ENCODE data around the gene ATP10B.

ATP10B gene

DNA sequence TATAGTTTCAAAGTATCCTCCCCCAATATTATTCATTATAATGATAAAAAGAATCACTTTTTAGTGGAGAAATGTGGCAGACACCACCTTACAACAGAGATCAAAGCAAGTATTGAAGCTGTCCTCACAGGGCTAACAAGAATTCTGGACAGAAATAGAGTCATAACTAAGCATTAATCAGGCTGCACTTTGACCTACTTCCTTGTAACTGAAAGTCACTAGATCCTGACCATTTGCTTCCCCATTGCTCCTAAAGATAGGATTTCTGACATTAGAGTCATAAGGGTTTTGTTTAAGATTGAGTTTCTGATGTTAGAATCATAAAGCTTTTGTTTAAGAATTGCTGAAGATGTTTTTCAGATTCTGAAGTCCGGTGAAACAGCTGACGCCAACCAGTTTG, 159.7 kb downstream of the ATP10B start:
- no peak for DNase-seq (ENCODE audit: low spot score)

DNA sequence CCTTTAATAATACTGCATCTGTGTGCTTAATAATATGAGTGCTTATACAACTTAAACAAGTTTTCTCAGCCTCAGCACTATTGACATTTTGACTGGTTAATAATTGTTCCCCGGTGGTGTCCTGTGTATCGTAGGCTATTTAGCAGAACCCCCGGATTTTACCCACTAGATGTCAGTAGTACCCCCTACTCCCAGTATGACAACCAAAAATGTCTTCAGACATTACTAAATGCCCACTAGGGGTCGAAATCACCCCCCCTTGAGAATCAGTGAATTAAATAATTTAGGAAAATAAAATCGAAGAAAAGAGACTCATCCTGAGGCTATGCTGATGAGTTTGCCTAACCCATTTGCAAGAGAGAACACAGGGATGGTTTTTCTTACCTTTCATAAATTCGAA, 166.3 kb downstream of the ATP10B start:
- DNase-seq (ENCODE audit: low spot score), result peak; percentile 50

DNA sequence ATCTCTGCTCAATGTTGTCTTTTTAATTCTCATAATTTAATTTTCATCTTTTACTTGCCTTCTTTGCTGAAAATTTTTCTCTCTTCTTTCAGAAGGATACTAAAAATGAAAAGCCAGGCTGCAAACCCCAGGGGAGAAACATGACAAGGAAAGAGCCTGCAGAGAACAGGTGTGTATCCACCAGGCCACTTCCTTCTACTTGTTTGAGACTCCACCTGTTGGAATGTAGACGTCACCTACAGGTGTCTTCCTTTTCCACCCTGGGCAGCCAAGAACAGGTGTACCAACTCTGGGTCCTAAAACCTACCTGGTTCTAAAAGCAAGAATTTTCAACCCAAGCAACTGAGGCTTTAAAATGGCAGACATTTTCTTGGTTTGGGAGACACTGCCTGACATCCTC, 166.8 kb downstream of the ATP10B start:
- no peak for DNase-seq (ENCODE audit: low spot score)

DNA sequence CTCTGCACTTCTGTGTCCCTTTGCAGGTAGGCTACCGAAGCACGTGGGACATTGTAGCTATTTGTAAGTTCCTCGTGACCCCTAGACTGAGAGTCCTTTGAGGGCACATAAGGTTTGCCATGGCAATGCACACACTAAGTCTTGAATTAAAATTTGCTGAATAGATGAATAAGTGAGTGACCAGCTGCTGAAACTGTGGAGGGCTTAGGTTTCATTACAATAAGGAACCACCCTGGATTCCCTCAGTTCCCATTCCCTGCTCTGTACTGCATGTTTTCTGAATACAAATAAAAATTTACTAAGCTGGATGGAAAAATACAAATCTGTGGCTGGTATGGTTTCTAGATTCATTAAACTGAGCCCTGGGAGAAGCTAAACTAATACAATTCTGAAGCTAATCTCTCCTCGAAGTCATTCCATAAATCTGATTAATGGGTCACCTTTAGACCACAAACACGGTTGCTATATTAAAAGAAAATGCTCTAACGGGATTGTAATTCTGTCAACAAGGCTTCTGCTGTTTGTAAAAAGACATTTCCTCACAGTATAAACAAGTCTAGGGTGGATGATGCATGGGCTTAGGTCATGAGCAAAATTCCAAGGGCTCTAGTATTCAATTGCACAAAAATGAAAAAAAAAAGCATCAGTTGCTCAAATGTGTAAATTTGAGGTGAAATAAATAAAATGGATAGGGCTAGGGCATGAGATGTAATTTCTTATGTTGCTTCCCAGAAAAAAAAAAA, 172.3 kb downstream of the ATP10B start:
- DNase-seq (ENCODE audit: low spot score), result no peak

DNA sequence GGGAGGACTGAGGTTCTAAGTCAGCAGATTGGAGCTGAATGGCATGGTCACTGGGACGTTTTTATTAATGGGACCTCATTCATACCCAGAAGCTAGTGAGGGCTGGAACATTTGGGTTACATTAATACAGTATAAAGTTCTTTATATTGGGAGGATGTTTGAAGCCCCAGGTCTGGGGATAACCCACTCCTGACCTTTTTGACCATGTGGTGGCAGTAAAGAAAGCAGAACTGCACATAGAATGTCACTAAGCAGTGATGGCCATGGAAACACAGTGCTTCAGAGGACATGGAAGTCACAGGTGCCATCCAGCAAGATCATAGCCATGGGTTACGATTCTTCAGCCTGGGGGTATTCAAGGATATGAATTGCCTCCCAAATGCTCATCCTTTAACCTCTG, 176.0 kb downstream of the ATP10B start:
- no peak for DNase-seq (ENCODE audit: low spot score)

DNA sequence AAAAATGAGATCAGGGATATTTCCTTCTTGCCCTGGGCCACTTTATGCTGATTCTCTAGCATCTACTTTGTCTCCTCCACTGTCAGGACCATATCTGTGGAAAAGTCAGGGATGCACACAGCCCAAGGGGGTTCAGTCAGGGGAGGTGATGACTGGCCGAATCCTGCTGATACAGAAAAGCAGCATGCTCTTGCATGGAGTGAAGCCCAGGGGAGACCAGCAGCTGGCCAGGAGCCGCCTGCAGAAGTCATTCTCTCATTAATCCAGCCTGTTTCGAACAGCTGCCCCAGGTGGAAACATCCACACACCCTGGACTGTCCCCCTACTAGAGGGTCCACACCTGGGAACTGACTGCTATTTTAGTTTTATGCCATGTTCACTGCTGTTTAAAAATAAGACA, 177.1 kb downstream of the ATP10B start:
- DNase-seq (ENCODE audit: low spot score), result no peak

DNA sequence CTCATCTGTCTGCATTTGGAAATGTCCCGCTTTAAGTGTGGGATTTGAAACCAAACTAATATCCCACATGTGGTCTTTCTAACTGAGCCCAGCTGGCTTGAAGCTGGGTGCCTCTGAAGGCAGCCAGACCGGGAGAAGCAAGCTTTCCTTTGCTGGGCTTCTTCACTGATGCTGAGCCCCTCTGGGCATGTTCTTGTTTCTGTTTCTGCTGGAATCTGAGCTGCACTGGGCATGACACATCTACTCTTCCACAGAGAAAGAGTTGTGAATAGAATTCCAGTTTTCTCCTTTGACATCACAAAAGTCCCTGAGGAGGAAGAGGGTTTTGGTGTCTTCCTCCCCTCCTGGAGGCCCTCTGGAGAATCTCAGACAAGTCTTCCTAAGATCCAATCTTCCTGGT, 179.5 kb downstream of the ATP10B start:
- no peak for DNase-seq (ENCODE audit: low spot score)

DNA sequence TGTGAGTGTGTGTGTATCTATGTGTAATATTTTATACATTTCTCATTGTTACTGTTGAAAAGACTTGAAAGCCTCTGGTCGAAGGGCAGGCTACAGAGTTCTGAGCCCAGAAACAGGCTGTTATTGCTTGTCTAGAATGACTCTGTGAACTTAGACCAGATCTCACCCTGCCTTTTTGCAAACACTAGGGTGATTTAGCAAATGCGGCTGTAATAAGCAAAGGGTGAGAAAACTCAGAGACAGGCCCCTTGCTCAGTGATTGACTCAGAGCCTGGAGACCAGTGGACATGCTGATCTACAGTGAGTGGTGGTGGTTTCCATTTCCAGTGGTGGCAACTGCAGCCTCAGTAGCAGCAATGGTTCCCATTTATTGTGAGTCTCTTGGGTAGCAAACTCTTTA, 183.7 kb downstream of the ATP10B start:
- DNase-seq (ENCODE audit: low spot score), result no peak

DNA sequence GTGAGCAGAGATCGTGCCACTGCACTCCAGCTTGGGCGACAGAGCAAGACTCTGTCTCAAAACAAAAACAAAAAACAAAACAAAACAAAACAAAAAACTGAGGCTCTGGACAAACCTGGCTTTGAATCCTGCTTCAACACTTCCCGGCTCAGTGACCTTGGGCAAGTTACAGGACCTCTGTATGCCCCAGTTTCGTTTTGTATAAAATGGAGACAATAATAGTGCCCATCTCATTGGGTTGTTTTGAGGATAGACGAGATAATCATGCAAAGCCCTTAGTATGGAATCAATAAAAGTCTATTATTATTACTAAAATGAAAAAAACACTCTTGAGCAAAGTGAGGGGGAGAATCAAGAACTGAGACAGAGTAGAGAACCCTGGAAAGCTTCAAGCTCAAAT, 184.9 kb downstream of the ATP10B start:
- no peak for DNase-seq (ENCODE audit: low spot score)

DNA sequence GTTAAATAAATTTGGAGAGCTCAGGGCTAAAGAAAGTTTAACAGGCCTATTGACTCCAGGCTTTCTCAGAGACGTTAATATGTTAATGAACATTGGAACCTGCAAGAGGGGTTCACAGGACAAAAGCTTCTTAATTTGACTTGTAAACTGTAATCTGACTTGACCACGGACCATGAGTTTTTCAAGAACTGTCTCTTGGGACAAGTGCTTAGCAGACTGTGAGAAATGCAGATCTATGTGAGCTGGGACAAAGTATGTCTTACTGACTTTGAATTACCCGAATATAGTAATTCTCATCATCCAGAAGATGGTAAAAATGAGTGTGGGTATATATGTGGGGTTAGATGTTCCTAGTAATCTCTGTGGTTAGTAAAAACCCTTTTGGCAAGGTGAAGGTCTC, 186.6 kb downstream of the ATP10B start:
- DNase-seq (ENCODE audit: low spot score), result no peak

DNA sequence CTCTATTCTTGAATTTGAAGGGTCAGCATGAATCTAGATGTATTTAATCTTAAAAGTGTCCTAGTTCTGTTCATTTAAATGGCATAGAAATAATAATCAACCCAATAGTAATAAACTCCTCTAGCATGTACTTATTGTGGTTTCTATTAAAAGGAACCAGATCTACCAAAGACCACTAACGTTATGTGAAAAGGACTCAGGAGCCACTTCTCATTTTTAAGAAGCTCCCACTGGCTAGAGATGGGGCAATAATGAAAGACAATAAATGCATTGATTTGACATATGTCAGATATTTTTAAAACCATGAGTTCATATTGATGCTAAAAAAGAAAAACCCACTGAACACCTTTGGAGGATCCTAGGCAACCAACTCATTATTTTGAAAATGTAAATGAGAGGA, 191.9 kb downstream of the ATP10B start:
- DNase-seq (ENCODE audit: low spot score), result no peak

DNA sequence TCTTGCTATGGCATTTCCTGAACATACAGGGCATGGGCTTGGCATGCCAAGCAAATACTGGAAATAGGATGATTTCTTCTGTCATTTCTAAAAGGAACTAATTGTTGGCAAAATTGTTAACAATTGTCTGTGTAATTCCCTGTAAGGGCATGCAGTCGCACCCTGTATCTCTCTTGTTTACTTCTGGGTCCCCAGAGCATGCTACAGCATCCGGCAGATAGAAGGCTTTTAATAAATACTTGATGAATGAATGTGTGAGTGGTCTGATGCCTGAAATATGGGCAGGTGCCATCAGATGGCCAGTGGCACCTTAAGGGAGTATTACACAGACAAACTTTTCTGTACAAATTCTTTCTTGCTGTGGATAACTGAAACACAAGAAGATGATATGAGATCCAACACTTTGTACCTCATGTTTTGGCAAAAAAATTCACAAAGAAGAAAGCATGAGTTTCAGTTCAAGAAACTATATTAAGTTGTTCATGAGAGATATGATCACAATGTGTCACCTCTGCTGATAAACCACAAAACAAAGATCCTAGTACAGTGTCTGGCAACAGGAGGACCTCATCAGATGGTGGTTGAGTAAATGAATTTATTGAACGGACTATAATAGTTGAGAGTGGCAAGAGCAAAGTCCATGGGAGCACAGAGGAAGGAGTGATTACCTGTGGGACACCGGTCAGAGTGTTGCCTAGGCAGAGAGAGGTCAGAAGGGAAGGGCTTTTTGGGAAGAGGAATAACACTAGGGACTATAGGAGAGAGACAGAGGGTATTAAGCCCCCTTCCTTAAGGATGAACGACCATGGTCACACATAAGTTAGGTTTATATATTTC, 194.2 kb downstream of the ATP10B start:
- DNase-seq (ENCODE audit: low spot score), result no peak

DNA sequence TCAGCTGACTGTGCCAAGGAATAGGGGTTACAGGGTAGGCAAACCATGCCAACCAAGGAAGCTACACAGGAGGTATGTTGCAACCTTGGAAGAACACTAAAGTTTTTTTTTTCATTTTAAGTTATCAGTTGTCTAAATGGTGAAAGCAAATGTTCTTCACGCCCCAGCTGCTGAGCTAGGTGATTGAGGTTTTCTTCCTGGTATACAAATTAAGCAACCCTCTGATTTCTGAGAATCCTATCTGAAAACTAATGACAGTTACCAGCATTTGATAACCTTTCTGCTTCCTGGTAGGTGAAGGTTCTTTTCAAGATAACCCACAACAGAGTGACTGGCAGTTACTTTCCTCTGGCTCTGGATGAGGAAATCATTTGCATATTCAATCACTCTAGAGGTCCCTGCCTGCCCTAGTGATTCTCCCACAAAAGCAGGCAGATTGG, 194.9 kb downstream of the ATP10B start:
- DNase-seq (ENCODE audit: low spot score), result no peak

DNA sequence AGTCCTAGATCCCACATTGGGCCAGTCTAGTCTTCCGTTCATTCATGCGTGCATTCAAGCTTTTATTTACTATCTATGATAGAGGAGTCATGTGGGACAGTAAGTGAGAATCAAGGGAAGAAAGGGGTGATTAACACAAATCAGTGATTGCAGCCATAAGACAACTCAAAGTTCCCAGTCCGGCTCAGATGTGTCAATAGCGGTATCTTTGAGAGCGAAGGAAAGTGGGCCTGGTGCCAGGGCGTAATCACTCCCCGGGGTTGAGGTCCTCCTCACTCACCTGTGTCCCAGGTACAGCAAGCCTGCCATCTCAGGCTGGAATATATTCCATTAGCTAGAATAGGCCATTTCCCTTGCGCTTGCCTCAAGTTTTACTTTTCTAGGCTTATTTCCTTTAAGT, 196.3 kb downstream of the ATP10B start:
- no peak for DNase-seq (ENCODE audit: low spot score)

DNA sequence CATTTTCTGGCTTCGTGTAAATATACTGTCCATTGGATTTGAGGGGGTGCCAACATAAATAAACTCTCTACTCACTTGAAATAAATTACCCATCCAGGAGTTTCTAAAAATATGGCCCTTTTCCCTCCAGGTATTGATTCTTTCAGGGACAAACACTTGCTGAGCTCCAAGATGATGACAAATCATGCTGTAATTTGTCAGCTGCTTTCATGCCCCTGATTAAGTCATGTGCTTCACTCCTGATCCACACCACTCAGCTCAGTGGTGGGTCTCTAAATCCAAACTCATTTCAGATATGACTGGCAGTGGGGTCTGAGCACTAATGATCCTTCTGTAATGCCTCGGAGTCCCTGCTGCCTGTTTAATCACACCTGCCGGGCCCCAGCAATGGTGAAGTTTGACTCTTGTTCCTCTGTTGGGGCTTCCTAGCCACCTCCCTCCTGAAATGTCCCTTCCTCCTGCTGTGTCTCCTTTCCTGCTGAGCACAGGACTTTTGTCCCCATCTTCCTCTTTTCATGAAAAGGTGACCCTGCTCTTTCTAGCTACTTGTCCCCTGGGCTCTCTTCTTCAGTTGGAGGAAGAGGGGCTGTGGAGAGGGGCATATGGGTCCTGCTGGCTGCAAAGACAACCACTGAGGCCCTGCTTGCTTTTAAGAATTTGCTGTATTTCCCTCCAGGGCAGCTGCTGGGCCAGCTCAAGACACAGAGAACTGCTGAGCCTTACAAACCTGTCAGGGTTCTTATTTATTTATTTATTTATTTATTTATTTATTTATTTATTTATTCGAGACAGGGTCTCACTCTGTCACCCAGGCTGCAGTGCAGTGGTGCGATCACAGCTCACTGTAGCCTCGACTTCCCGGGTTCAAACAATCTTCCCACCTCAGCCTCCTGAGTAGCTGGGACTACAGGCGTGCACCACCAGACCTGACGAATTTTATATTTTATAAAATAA, 200.0 kb downstream of the ATP10B start:
- no peak for DNase-seq (ENCODE audit: low spot score)

DNA sequence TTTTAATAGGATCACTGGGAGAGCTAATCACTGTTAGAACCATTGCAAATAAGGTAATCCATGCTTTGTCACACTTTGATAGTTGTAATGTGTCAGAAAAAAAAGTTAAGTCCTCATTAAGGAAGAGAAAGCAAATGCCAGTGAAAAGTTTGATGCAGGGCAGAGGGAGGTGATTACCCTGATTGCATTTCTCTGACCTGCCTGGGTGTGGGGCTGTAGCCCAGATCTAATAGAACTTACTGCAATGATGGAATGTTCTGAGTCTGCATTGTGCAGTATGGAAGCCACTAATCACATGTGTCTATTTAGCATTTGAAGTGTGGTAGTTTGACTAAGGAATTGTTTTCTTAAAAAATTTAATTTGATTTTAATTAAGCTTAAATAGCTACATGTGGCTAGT, 202.7 kb downstream of the ATP10B start:
- DNase-seq (ENCODE audit: low spot score), result no peak

DNA sequence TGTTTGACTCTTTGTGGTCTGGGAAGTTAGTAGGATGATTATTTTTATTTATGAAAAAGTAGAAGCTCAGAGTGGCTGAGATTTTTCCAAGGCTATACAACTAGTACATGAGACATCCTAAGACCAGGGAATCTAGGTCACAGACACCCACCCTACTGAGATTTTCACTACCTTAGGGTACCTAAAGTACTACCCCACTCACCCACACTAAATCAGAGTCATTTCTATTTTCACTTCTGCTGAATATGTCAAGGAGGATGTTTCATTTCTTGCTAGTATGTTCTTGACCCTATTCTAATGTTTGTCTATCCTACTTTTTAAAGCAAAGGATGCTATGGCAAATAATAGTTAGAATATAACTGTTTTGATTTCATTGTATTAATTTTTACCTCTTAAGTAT, 206.0 kb downstream of the ATP10B start:
- no peak for DNase-seq (ENCODE audit: low spot score)

DNA sequence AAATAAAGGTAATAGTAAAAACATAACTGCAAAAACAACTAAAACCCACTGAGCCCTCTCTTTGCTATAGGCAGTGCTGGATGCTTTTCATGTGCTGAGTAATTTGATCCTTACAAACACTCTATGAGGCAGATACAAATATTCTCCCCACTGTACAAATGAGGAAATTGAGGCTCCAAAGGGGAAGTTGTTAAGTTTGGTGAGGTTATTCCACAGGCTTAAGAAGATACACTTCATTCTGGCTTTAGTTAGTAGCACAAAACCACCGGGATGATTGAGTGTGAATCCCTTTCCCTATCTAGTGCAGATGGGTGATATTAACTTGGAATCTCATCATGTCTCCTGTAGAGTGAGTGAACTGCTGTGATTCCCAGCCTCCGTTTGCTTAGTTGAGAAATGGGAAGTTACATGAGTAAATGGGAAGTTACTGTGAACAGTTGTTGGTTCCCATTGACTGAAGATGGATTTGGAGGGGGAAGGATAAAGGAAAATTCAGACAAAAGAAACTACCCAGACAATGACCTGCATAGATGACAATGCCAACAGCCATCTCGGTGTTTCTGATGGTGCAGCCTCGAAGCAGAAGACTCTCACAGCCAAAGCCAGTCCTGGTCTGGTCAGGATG, 208.3 kb downstream of the ATP10B start:
- no peak for DNase-seq (ENCODE audit: low spot score)

DNA sequence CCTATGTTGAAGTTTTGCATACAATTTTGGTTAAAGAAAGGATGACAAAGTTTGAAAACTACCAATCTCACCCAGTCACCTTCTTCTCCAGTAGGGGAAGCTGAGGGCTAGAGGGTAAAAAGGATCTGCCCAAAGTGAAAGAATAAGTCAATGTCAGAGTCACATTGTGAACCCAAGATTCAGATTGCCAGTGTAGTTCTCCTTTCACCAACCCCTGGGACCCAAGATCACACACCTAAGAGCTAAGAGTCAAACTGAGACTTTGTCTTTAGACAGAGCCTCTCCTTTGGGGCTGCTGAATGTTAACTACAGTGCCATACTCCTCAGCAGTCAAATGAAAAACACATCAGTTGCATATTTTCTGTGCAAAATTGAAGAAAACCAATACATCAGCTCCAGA, 210.6 kb downstream of the ATP10B start:
- no peak for DNase-seq (ENCODE audit: low spot score)

DNA sequence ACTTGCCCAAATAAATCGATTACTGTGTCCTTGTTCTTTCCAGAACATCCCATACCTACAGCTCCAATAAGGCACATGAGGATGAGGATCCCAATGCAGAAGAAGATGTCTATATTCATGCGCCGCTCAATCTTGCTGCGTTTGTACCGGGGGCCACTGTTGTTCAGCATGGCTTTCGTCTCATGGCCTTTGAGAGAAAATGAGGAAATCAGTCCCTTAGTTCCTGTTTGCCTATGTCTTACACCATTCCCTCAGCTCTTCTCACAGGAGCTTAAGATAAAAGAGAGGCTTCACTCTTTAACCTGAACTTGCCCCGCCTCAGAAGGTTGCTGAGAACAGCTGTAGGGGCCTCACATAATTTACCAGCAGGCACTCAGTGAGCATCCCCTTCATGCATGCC, 211.6 kb downstream of the ATP10B start:
- no peak for DNase-seq (ENCODE audit: low spot score)

DNA sequence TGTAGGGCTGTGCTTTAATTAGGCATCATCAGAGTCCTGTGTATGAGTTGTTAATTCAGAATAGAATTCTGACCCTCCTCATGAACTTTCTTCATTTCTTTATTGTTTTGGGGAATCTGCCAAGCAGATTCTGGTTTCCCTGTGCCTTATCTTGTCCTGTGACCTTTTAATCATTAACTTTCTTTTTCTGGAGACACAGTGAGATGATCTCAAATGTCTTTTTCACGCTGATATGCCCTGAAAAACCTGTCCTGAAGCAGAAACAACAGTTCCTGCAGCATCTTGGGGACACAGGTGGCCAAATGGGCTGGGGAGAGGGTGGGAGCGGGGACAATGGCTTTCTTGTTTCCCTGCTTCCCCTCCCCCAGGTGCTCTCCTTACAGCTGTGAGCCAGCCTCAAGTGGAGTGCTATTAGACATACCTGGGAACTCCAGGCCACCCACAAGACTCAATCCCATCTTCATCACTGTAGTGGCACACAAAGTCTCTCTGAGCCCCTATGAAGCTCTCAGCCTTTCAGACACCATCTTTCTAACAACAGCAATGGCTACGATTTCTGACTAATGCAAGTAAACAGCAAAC, 213.8 kb downstream of the ATP10B start:
- DNase-seq (ENCODE audit: low spot score), result no peak
